H1 (cell line): ENCODE data around the gene SERPINH1. TPM values are rescaled to one million over a fixed set of nuclear protein-coding genes. Genes with fewer than 3 reads are reported as not detected.

Experiments used
- CTCF ChIA-PET: fragments of 300-600 bp; sonication (Branson Sonifier 250); formaldehyde crosslinking; loops from one replicate; lab custom pipeline; 2021; ENCODE audit not compliant: partially characterized antibody; lab: Charles Lee
- POLR2A ChIA-PET: fragments of 300-600 bp; sonication (Branson Sonifier 250); formaldehyde crosslinking; loops from one replicate; lab custom pipeline; 2021; ENCODE audit warnings: inconsistent platforms; ENCODE audit not compliant: partially characterized antibody; lab: Charles Lee
- DNase-seq, 2 experiments: peaks; one replicate each; pipeline versions ENCODE4 v3.0.0 to v3.0.0-alpha.2; 2010 to 2022; ENCODE audit warnings: low spot score in 2 of 2, low read depth in 1 of 2, mixed read lengths in 1 of 2
- FAIRE-seq: peaks from 2 replicates; lab custom pipeline; 2011; peaks lifted over from hg19 to GRCh38; lab: Jason Lieb, UNC
- H2AFZ ChIP-seq: 2 replicates; pipeline ENCODE4 v1.8.1; 2012; ENCODE audit warnings: low read length, inconsistent platforms
- H2AK5ac ChIP-seq: 2 replicates; pipeline ENCODE4 v1.6.1; 2013; ENCODE audit warnings: low read depth, low read length
- H2BK120ac ChIP-seq: replicated peaks from 2 replicates; pipeline ENCODE3; 2013; ENCODE audit warnings: low read depth, low read length, inconsistent platforms
- H2BK12ac ChIP-seq: 2 replicates; pipeline ENCODE4 v1.6.1; 2013; ENCODE audit warnings: low read depth, low read length
- H2BK15ac ChIP-seq: 2 replicates; pipeline ENCODE4 v1.6.1; 2013; ENCODE audit warnings: low read length
- H2BK20ac ChIP-seq: 2 replicates; pipeline ENCODE4 v1.6.1; 2013; ENCODE audit warnings: low read length
- H2BK5ac ChIP-seq: 2 replicates; pipeline ENCODE4 v1.6.1; 2013; ENCODE audit warnings: low read depth, low read length
- H3K14ac ChIP-seq: 2 replicates; pipeline ENCODE4 v1.6.1; 2013; ENCODE audit warnings: inconsistent platforms; ENCODE audit not compliant: insufficient read length
- H3K18ac ChIP-seq: 2 replicates; pipeline ENCODE4 v1.6.1; 2013; ENCODE audit warnings: low read length; ENCODE audit errors: extremely low read depth
- H3K23ac ChIP-seq: 2 replicates; pipeline ENCODE4 v1.6.1; 2013; ENCODE audit warnings: inconsistent platforms; ENCODE audit not compliant: insufficient read length
- H3K23me2 ChIP-seq: 2 replicates; pipeline ENCODE4 v1.6.1; 2013; ENCODE audit warnings: low read depth, low read length
- H3K27ac ChIP-seq: 2 replicates; pipeline ENCODE4 v1.6.1; 2011; ENCODE audit warnings: low read depth, low read length, inconsistent platforms
- H3K27me3 ChIP-seq, 4 experiments: replicated peaks in 1 of 4; 1 replicate in 1 of 4; 2 replicates in 3 of 4; pipeline versions ENCODE4 v1.6.1 to v1.8.1; 2011 to 2013; ENCODE audit warnings: low read length in 3 of 4, mild to moderate bottlenecking in 3 of 4, inconsistent platforms in 2 of 4, mixed read lengths in 2 of 4, moderate library complexity in 1 of 4; ENCODE audit not compliant: control insufficient read depth in 3 of 4, insufficient read depth in 3 of 4; ENCODE audit errors: extremely low read depth in 1 of 4
- H3K36me3 ChIP-seq, 4 experiments: 2 replicates each; pipeline versions ENCODE4 v1.6.1 to v1.8.1; 2011 to 2013; ENCODE audit warnings: mild to moderate bottlenecking in 4 of 4, low read length in 3 of 4, moderate library complexity in 2 of 4, control low read depth in 1 of 4, inconsistent platforms in 1 of 4; ENCODE audit not compliant: insufficient read depth in 4 of 4, control insufficient read depth in 2 of 4
- H3K4ac ChIP-seq: replicated peaks from 2 replicates; pipeline ENCODE3; 2013; ENCODE audit warnings: low read length, low read depth, mixed read lengths, inconsistent platforms; ENCODE audit not compliant: insufficient read length
- H3K4me1 ChIP-seq, 4 experiments: replicated peaks in 1 of 4; 1 replicate in 1 of 4; 2 replicates in 3 of 4; pipeline versions ENCODE4 v1.6.1 to v1.8.1; 2011 to 2013; ENCODE audit warnings: low read length in 3 of 4, inconsistent platforms in 2 of 4, mixed read lengths in 1 of 4; ENCODE audit not compliant: insufficient read depth in 4 of 4, control insufficient read depth in 3 of 4
- H3K4me2 ChIP-seq, 2 experiments: 2 replicates each; pipeline versions ENCODE4 v1.6.1 to v1.8.1; 2011 to 2013; ENCODE audit warnings: low read depth in 2 of 2, low read length in 2 of 2, control low read depth in 1 of 2, inconsistent platforms in 1 of 2, mild to moderate bottlenecking in 1 of 2; ENCODE audit not compliant: insufficient read depth in 1 of 2
- H3K4me3 ChIP-seq, 4 experiments: fragments of 200-600, 300-600 bp in 1 of 4; sonication (generic), shearing (Covaris generic), sonication (Bioruptor Twin) in 1 of 4; 2 replicates each; pipeline versions ENCODE4 v1.5.1 to v1.8.1; 2011 to 2016; ENCODE audit warnings: low read length in 4 of 4, low read depth in 3 of 4, control low read depth in 2 of 4, inconsistent platforms in 2 of 4, mild to moderate bottlenecking in 2 of 4, mixed read lengths in 1 of 4, moderate library complexity in 1 of 4; ENCODE audit not compliant: insufficient read depth in 2 of 4; ENCODE audit errors: extremely low read depth in 1 of 4
- H3K56ac ChIP-seq: replicated peaks from 2 replicates; pipeline ENCODE3; 2013; ENCODE audit warnings: low read depth, mild to moderate bottlenecking, mixed read lengths, low read length, inconsistent platforms; ENCODE audit not compliant: insufficient read length
- H3K79me1 ChIP-seq: 2 replicates; pipeline ENCODE4 v1.6.1; 2013; ENCODE audit warnings: low read depth, low read length, control low read depth
- H3K79me2 ChIP-seq, 2 experiments: 2 replicates each; pipeline versions ENCODE4 v1.6.1 to v1.8.1; 2012 to 2013; ENCODE audit warnings: low read length in 2 of 2, mild to moderate bottlenecking in 2 of 2, inconsistent platforms in 1 of 2; ENCODE audit not compliant: insufficient read depth in 2 of 2, control insufficient read depth in 1 of 2
- H3K9ac ChIP-seq, 4 experiments: replicated peaks in 1 of 4; 1 replicate in 1 of 4; 2 replicates in 3 of 4; pipeline versions ENCODE4 v1.6.1 to v1.8.1; 2011 to 2013; ENCODE audit warnings: low read depth in 3 of 4, low read length in 3 of 4, control low read depth in 2 of 4, mild to moderate bottlenecking in 2 of 4, moderate library complexity in 2 of 4, inconsistent platforms in 1 of 4; ENCODE audit errors: extremely low read depth in 1 of 4
- H3K9me3 ChIP-seq, 2 experiments: 2 replicates each; pipeline versions ENCODE4 v1.6.1 to v1.8.1; 2012 to 2013; ENCODE audit warnings: mild to moderate bottlenecking in 2 of 2, moderate library complexity in 2 of 2, control low read depth in 1 of 2, inconsistent platforms in 1 of 2, low read depth in 1 of 2, low read length in 1 of 2, mixed read lengths in 1 of 2; ENCODE audit not compliant: insufficient read depth in 2 of 2
- H4K20me1 ChIP-seq, 2 experiments: replicated peaks in 1 of 2; 2 replicates each; pipeline versions ENCODE3 to v1.8.1; 2011 to 2013; ENCODE audit warnings: inconsistent platforms in 2 of 2, low read length in 2 of 2, mild to moderate bottlenecking in 1 of 2; ENCODE audit not compliant: insufficient read depth in 2 of 2, control insufficient read depth in 1 of 2
- H4K5ac ChIP-seq: 2 replicates; pipeline ENCODE4 v1.6.1; 2013; ENCODE audit warnings: low read length, low read depth, mixed read lengths, inconsistent platforms; ENCODE audit not compliant: insufficient read length
- H4K8ac ChIP-seq: 2 replicates; pipeline ENCODE4 v1.8.0; 2013; ENCODE audit warnings: mild to moderate bottlenecking, moderate library complexity, low read length, inconsistent platforms; ENCODE audit not compliant: insufficient read depth; ENCODE audit errors: extremely low read depth
- H4K91ac ChIP-seq: replicated peaks from 2 replicates; pipeline ENCODE3; 2013; ENCODE audit warnings: low read length, mixed read lengths, inconsistent platforms; ENCODE audit not compliant: insufficient read length
- GABPA ChIP-seq: IDR thresholded peaks from 2 replicates; pipeline ENCODE4 v1.6.1; 2011; ENCODE audit warnings: mild to moderate bottlenecking, low read length, moderate library complexity, borderline replicate concordance; ENCODE audit not compliant: insufficient read depth
- RNF2 ChIP-seq: fragments of 200-900, 300-1000 bp; sonication (generic); IDR thresholded peaks from 2 replicates; pipeline ENCODE4 v1.7.1; 2016; ENCODE audit warnings: borderline replicate concordance, low read depth, mild to moderate bottlenecking, antibody characterized with exemption, low read length; ENCODE audit not compliant: poor library complexity, severe bottlenecking; ENCODE audit errors: missing control alignments
- SP1 ChIP-seq: IDR thresholded peaks from 2 replicates; pipeline ENCODE4 v1.6.1; 2011; ENCODE audit warnings: low read depth, low read length
- WGBS, 2 experiments: shearing (Covaris generic) in 1 of 2; methylation state at CpG; one replicate each; pipeline versions ENCODE4 v1.1.6 to v1.1.7; 2013 to 2015; ENCODE audit warnings: low lambda C conversion rate in 2 of 2, mixed read lengths in 2 of 2, inconsistent platforms in 1 of 2, low coverage in 1 of 2, missing lambda C conversion rate in 1 of 2; ENCODE audit not compliant: insufficient replicate concordance in 2 of 2, insufficient coverage in 1 of 2, insufficient read length in 1 of 2; ENCODE audit errors: extremely low coverage in 1 of 2, missing lambda C conversion rate in 1 of 2; 5-methylcytosine and 5-hydroxymethylcytosine counted together
- polyA plus RNA-seq, 7 experiments: library from polyadenylated mRNA; depleted of rRNA in 3 of 7; stranded (reverse) in 5 of 7; unstranded in 2 of 7; fragments of >200 nt in 5 of 7; fragments of 200-250 nt in 2 of 7; gene quantifications; 1 replicate in 5 of 7; 2 replicates in 1 of 7; 4 replicates in 1 of 7; pipeline versions ENCODE4 v1.2.1 to v1.2.3, GENCODE V29; 2011 to 2013; ENCODE audit warnings: missing spikeins in 2 of 7, mixed read lengths in 2 of 7
- total RNA-seq: library from RNA; stranded (reverse); fragmentation: NEBNext Ultra II Directional; extraction: Animal tissue kit (Norgen Biotek cat#: 25700); gene quantifications from 2 replicates; pipeline ENCODE4 v1.2.1, GENCODE V29; 2021

The SERPINH1 gene
- total and polyA plus RNA-seq, 2 of the 8 experiments (the other 6 are each of a cell fraction or from before 2014, with no cell fraction given) = 420 to 621 TPM

DNA sequence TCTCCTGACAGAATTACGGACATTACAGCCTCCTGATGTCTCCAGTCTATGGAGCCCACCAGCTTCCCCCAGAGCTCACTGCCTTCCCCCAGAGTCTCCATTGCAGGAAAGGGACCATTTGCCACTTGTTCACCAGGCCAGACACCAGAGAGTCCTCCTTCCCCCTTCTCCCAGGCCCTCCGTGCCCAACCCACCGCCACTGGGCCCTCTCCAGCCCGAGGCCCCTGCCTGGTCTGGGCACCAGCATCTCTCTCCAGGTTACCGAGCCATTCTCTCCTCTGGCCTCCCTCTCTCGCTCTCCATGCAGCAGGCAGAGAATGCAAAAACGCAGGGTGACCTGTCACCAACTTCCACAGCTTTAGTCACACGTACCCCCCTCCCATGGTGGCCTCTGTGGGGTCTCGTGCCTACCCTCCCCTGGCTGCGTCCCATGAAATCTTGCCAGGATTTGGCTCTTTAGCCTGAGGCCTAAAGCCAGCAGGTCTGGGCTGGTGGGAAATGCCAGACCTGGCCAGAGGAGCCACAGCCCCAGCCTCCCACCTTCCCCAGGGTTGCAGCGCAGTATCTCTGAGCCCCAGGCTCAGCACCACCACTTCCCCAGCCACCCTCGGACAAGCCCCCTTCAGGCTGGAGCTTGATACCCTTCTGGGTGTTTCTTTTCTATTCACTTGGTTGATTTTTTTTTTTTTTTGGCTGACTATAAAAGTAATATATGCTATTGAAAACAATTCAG lies 6.8 kb upstream of the SERPINH1 start:
- ChIA-PET POLR2A (interaction anchor here (0.9 to 30.6 kb wide), 7 partner anchors 9 to 154 kb away, joined by 3 to 1120 read pairs (median 9); partner anchors contain the start of gene SERPINH1), CTCF (interaction anchor here (0.6 to 16.9 kb wide), 10 partner anchors 9 to 624 kb away, joined by 3 to 344 read pairs (median 4); no protein-coding TSS in a partner anchor)
- no peaks in the 10 kb centered on the region for H3K36me3 ChIP-seq

More for the DNA sequence above, 6.8 kb upstream of the SERPINH1 start:
- no peaks in the 10 kb centered on the region for H3K27me3 ChIP-seq
- H3K9me3 ChIP-seq = no peaks in the 10 kb centered on the region
- no peak overlapping the region for H3K4me2 ChIP-seq
- peak overlapping the region; percentile 61 for H2BK120ac ChIP-seq
- H3K79me1 ChIP-seq = no peaks in the 10 kb centered on the region
- DNase-seq (no peak), FAIRE-seq (no peak)
- H3K23ac ChIP-seq = no peak overlapping the region
- H4K8ac ChIP-seq = peak overlapping the region; percentile 96
- peak overlapping the region in 1 of 4 experiments; percentile 25; a peak in 1 of 7 replicates for H3K9ac ChIP-seq
- no peak overlapping the region for H3K27ac ChIP-seq
- peak overlapping the region; percentile 98 for H3K18ac ChIP-seq
- H3K4ac ChIP-seq = peak overlapping the region; percentile 99
- H3K14ac ChIP-seq = no peak overlapping the region
- H3K4me3 ChIP-seq = no peak overlapping the region
- peak overlapping the region; percentile 100 for H4K91ac ChIP-seq
- H3K56ac ChIP-seq = no peak overlapping the region
- H3K4me1 ChIP-seq = peaks cover 5 to 30% (median 23%) of the 10 kb centered on the region in 4 experiments
- H4K20me1 ChIP-seq = no peaks in the 10 kb centered on the region
- peak overlapping the region; percentile 95 for H2AK5ac ChIP-seq
- H2BK20ac ChIP-seq = peak overlapping the region; percentile 97; the same call in 1 of the 2 replicates
- TF ChIP-seq RNF2 (no peak), GABPA (no peak), SP1 (no peak)
- H4K5ac ChIP-seq = peak overlapping the region; percentile 93
- H2BK12ac ChIP-seq = peak overlapping the region; percentile 98
- peak overlapping the region; percentile 49 for H2BK5ac ChIP-seq
- H3K23me2 ChIP-seq = no peaks in the 10 kb centered on the region
- 87% methylated on average over 11 of the region's 12 CpGs; no CpG with 5 or more reads in 1 of the 2 experiments for WGBS, 2 experiments
- peak overlapping the region; percentile 81 for H2BK15ac ChIP-seq
- H3K79me2 ChIP-seq = no peaks in the 10 kb centered on the region
- no peak overlapping the region for H2AFZ ChIP-seq
